Fibroblast of villous mesenchyme (primary cell): ENCODE results near the gene BBS9. TPM values are rescaled to one million over a fixed set of nuclear protein-coding genes. Genes with fewer than 3 reads are reported as not detected.

Source experiments
- DNase-seq: peaks from one replicate; pipeline ENCODE4 v3.0.0-alpha.2; 2010; ENCODE audit warnings: low read depth
- H3K4me3 ChIP-seq: 2 replicates; pipeline ENCODE4 v1.5.1; 2011; ENCODE audit warnings: low read depth, mild to moderate bottlenecking, low read length
- CTCF ChIP-seq: IDR thresholded peaks from 2 replicates; pipeline ENCODE4 v1.5.1; 2012; ENCODE audit warnings: low read depth, mild to moderate bottlenecking, low read length; ENCODE audit not compliant: insufficient read depth
- total RNA-seq: library from RNA; depleted of rRNA; stranded (reverse); fragments of >200 nt; gene quantifications from 2 replicates; pipeline ENCODE4 v1.2.3, GENCODE V29; 2012

Gene BBS9
- total RNA-seq, 1 donor = 20.7 TPM

- no peak for TF ChIP-seq CTCF
- H3K4me3 ChIP-seq = no peak overlapping the region
- DNase-seq = no peak
Measured at GRCh38 chr7:33145156-33145555, 15.8 kb downstream of the BBS9 start.

DNA sequence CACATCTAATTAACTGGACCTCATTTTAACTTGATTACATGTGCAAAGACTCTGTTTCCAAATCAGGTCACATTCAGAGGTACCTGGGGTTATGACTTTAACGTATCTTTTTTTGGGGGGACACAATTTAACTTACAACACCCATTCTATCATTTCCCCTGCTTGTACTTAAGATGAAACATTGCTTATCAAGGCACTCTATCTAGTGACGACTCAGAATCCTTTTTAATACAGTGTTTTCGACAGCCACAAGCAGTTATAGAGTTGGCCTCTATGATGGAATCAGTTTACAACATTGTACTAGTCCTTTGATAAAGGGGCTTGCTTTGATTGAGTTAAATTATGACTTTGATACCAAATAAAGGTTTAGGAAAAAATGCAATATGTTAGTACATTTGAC lies 22.7 kb downstream of the BBS9 start:
- H3K4me3 ChIP-seq = no peak overlapping the region
- TF ChIP-seq CTCF = no peak
- no peak for DNase-seq

DNA sequence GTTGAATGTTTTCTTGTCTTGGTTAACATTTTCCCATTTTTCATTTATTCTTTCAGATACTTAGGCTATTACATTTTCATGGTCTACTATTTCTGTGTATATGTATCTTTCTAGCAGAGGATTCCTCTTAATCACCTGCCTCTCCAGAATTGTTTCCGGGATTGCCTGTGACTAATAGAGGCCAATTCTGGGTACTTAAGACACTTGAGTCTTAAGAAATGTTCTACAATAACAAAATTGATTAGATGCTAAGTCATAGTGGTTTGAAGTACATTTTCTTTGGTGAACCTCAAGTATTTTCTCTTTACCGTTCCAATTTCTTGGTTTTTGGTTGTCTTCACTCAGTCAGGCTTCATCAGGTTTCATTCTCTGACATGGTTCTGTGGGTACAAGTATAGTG lies 26.4 kb downstream of the BBS9 start:
- DNase-seq = no peak
- TF ChIP-seq CTCF = no peak
- H3K4me3 ChIP-seq = no peak overlapping the region

- H3K4me3 ChIP-seq = no peak overlapping the region
- DNase-seq = no peak
- no peak for TF ChIP-seq CTCF
Measured at GRCh38 chr7:33156441-33156840, 27.1 kb downstream of the BBS9 start.

DNA sequence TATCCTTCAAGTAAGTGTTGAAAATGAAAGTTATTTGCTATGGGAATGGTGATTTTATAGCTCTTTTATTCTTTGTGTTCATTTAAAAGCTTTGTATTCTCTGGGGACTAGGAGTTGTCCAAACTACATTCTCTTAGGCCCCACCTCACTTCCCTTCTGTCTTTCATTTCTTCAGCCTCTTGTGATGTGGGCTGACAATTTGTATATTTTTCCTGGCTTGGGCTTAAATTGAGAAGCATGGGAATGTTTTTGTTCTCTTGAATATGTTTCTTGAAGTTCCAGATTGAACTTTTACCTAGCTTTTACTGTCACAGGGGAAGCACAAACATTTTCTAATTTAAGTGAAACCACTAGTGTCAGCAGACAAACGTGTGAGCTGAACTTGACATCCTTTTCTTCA lies 27.9 kb downstream of the BBS9 start:
- no peak for DNase-seq
- no peak for TF ChIP-seq CTCF
- no peak overlapping the region for H3K4me3 ChIP-seq

GRCh38 chr7:33157781-33158180 lies 28.4 kb downstream of the BBS9 start:
- TF ChIP-seq CTCF = no peak
- H3K4me3 ChIP-seq = no peak overlapping the region
- peak; percentile 19 for DNase-seq

DNA sequence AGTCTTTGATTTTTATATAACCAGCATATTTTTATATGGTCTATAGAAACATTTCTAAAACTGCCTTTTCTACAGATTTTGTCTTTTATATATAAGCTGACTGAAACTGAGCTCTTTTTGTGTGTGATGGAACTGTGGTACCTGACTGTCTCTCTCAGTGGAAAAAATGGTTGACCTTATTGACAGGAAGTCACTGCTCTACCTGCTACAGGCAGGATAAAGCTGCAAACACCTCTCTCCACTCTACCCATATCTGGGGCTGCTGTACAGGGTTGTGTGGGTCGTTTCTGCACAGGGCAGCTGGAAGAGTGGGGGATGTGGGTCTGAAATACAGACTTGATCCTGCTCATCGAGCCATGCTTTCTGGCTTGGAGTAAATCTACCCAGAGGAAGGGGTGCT lies 48.5 kb downstream of the BBS9 start:
- H3K4me3 ChIP-seq = no peak overlapping the region
- no peak for TF ChIP-seq CTCF
- no peak for DNase-seq
